GM23338 (cell line): ENCODE data around the gene NKX3-2. TPM values are rescaled to one million over a fixed set of nuclear protein-coding genes. Genes with fewer than 3 reads are reported as not detected.

Experiments used
- ATAC-seq: fragments of 200-7000 bp; cut with Tn5 transposase; 3 replicates; pipeline ENCODE4 v1.9.1; 2020
- DNase-seq: peaks from one replicate; pipeline ENCODE4 v3.0.0-alpha.2; 2015; ENCODE audit warnings: low spot score
- H2AFZ ChIP-seq: fragments of 200-600 bp; sonication (generic); 2 replicates; pipeline ENCODE4 v1.8.0; 2016; ENCODE audit warnings: antibody characterized with exemption, mild to moderate bottlenecking, moderate library complexity
- H3F3A ChIP-seq: fragments of 200-600 bp; sonication (generic); replicated peaks from 2 replicates; pipeline ENCODE4 v1.8.0; 2017; ENCODE audit warnings: antibody characterized with exemption, mixed run types, low read depth
- H3K27ac ChIP-seq: fragments of 200-600 bp; sonication (generic); 2 replicates; pipeline ENCODE4 v1.6.1; 2016; ENCODE audit warnings: low read depth
- H3K27me3 ChIP-seq: fragments of 200-600 bp; sonication (generic); 2 replicates; pipeline ENCODE4 v1.8.0; 2016; ENCODE audit warnings: mild to moderate bottlenecking, mixed run types, moderate library complexity; ENCODE audit not compliant: insufficient read depth
- H3K36me3 ChIP-seq: fragments of 200-600 bp; sonication (generic); 2 replicates; pipeline ENCODE4 v1.8.0; 2016; ENCODE audit warnings: mild to moderate bottlenecking; ENCODE audit not compliant: insufficient read depth
- H3K4me1 ChIP-seq: fragments of 200-600 bp; sonication (generic); 2 replicates; pipeline ENCODE4 v1.8.0; 2016; ENCODE audit warnings: mild to moderate bottlenecking, moderate library complexity; ENCODE audit not compliant: insufficient read depth
- H3K4me2 ChIP-seq: fragments of 200-600 bp; sonication (generic); 2 replicates; pipeline ENCODE4 v1.7.1; 2017; ENCODE audit warnings: mixed run types
- H3K4me3 ChIP-seq: fragments of 200-600 bp; sonication (generic); 2 replicates; pipeline ENCODE4 v1.6.1; 2016; ENCODE audit warnings: mixed run types
- H3K79me2 ChIP-seq: fragments of 200-600 bp; sonication (generic); replicated peaks from 2 replicates; pipeline ENCODE4 v1.8.0; 2017; ENCODE audit warnings: mild to moderate bottlenecking; ENCODE audit not compliant: insufficient read depth
- H3K9me2 ChIP-seq: fragments of 200-600 bp; sonication (generic); 2 replicates; pipeline ENCODE4 v1.8.0; 2017; ENCODE audit not compliant: insufficient read depth
- H4K20me1 ChIP-seq: fragments of 200-600 bp; sonication (generic); replicated peaks from 2 replicates; pipeline ENCODE4 v1.8.0; 2017; ENCODE audit warnings: mild to moderate bottlenecking; ENCODE audit not compliant: insufficient read depth
- H3K27ac Mint-ChIP-seq: 2 replicates; pipeline ENCODE4 v1.8.0; 2020; ENCODE audit warnings: inconsistent platforms, mild to moderate bottlenecking, moderate library complexity, mixed read lengths
- H3K27me3 Mint-ChIP-seq: 3 replicates; pipeline ENCODE4 v1.8.0; 2022; ENCODE audit warnings: low read depth, mild to moderate bottlenecking, moderate library complexity, mixed read lengths, inconsistent platforms; ENCODE audit not compliant: insufficient read depth, poor library complexity
- H3K36me3 Mint-ChIP-seq: 3 replicates; pipeline ENCODE4 v1.8.0; 2021; ENCODE audit warnings: low read depth, mild to moderate bottlenecking, inconsistent platforms, moderate library complexity, mixed read lengths
- H3K4me1 Mint-ChIP-seq: 3 replicates; pipeline ENCODE4 v1.8.0; 2020; ENCODE audit warnings: mild to moderate bottlenecking, inconsistent platforms, mixed read lengths
- H3K4me3 Mint-ChIP-seq: 3 replicates; pipeline ENCODE4 v1.8.0; 2021; ENCODE audit warnings: moderate library complexity, mild to moderate bottlenecking, inconsistent platforms, mixed read lengths
- H3K9me3 Mint-ChIP-seq: 3 replicates; pipeline ENCODE4 v1.8.0; 2020; ENCODE audit warnings: moderate library complexity, mild to moderate bottlenecking, inconsistent platforms, mixed read lengths
- CREB1 ChIP-seq: fragments of 250-450 bp; sonication (Bioruptor Pico); IDR thresholded peaks from 2 replicates; pipeline ENCODE4 v1.5.0; 2020; ENCODE audit warnings: low read depth, mild to moderate bottlenecking, moderate library complexity
- EZH2 ChIP-seq: fragments of 200-600 bp; sonication (generic); IDR thresholded peaks from one replicate; pipeline ENCODE4 v1.8.0; 2017; ENCODE audit warnings: antibody characterized with exemption, mild to moderate bottlenecking, low read depth; ENCODE audit not compliant: unreplicated experiment
- EZH2phosphoT487 ChIP-seq: fragments of 200-600 bp; sonication (generic); IDR thresholded peaks from one replicate; pipeline ENCODE4 v1.8.1; 2018; ENCODE audit warnings: antibody characterized with exemption; ENCODE audit not compliant: unreplicated experiment
- JUNB ChIP-seq: IDR thresholded peaks from one replicate; pipeline ENCODE4 v1.6.1; 2016; ENCODE audit warnings: antibody characterized with exemption; ENCODE audit not compliant: unreplicated experiment
- NANOG ChIP-seq: IDR thresholded peaks from 2 replicates; pipeline ENCODE4 v1.6.1; 2016; ENCODE audit warnings: antibody characterized with exemption, borderline replicate concordance
- POLR2AphosphoS5 ChIP-seq: IDR thresholded peaks from 2 replicates; pipeline ENCODE4 v1.6.1; 2016; ENCODE audit warnings: antibody characterized with exemption, low read depth
- STAT1 ChIP-seq: IDR thresholded peaks from one replicate; pipeline ENCODE4 v1.6.1; 2016; ENCODE audit warnings: antibody characterized with exemption; ENCODE audit not compliant: unreplicated experiment
- ZNF114 ChIP-seq: fragments of 250-450 bp; sonication (Bioruptor Pico); IDR thresholded peaks from 2 replicates; pipeline ENCODE4 v1.5.0; 2020; ENCODE audit warnings: mild to moderate bottlenecking, moderate library complexity
- ZNF331 ChIP-seq: fragments of 250-450 bp; sonication (Bioruptor Pico); IDR thresholded peaks from 2 replicates; pipeline ENCODE4 v1.5.0; 2020; ENCODE audit warnings: low read depth, mild to moderate bottlenecking, moderate library complexity
- polyA plus RNA-seq: library from polyadenylated mRNA; unstranded; fragments of >200 nt; fragmentation: Nextera tagmentation; extraction: Ambion mirVana; gene quantifications from 2 replicates; pipeline ENCODE4 v1.2.1, GENCODE V29; 2016
- total RNA-seq: library from RNA; depleted of rRNA; stranded (reverse); fragments of >200 nt; shearing (Covaris generic); gene quantifications from 2 replicates; pipeline ENCODE4 v1.2.3, GENCODE V29; 2014
- TF ChIP-seq, protein P1 (sequence below): fragments of 250-450 bp; sonication (Bioruptor Pico); IDR thresholded peaks from 2 replicates; pipeline ENCODE4 v1.5.0; 2020; ENCODE audit warnings: mild to moderate bottlenecking, moderate library complexity
- TF ChIP-seq, protein P2 (sequence below): IDR thresholded peaks from 2 replicates; pipeline ENCODE4 v1.6.1; 2016; ENCODE audit warnings: antibody characterized with exemption
- TF ChIP-seq, protein P3 (sequence below), 2 experiments: fragments of 200-600 bp in 1 of 2; sonication (generic) in 1 of 2; conservative IDR thresholded peaks; 2 replicates each; pipeline versions ENCODE4 v1.5.1 to v1.6.1; 2016 to 2017; ENCODE audit warnings: antibody characterized with exemption in 2 of 2, low read depth in 2 of 2, mild to moderate bottlenecking in 2 of 2, moderate library complexity in 1 of 2
- TF ChIP-seq, protein P4 (sequence below): IDR thresholded peaks from one replicate; pipeline ENCODE4 v1.6.1; 2018; ENCODE audit warnings: antibody characterized with exemption; ENCODE audit not compliant: unreplicated experiment

The NKX3-2 gene
- total and polyA plus RNA-seq, 2 experiments from 2014 or later: 0.14 TPM; not detected in 1

DNA sequence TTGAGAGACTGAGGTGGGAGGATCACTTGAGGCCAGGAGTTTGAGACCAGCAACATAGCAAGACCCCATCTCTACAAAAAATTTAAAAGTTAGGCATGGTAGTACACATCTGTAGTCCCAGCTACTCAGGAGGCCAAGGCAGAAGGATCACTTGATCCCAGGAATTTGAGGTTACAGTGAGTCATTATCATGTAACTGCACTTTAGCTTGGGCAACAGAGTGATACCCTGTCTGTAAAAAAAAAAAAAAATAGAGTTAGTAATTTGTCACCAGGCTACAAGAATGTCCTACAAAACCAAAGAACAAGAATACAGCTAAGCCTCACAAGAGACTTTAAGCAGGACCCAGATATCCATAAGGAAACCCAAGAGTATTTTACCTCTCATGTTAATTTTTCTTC, 33.2 kb downstream of the NKX3-2 start:
- H3K36me3 ChIP-seq: no peaks in the 10 kb centered on the region
- H4K20me1 ChIP-seq: no peaks in the 10 kb centered on the region
- Mint-ChIP-seq H3K27me3 (no peaks in the 10 kb centered on the region), H3K36me3 (peaks cover 10% of the 10 kb centered on the region), H3K4me1 (peaks cover 52% of the 10 kb centered on the region), H3K9me3 (peaks cover 11% of the 10 kb centered on the region), H3K4me3 (no peak overlapping the region), H3K27ac (no peak overlapping the region)
- no peak for TF ChIP-seq CREB1
- TF ChIP-seq EZH2phosphoT487: no peak
- no peak for TF ChIP-seq NANOG
- TF ChIP-seq, protein P1, sequence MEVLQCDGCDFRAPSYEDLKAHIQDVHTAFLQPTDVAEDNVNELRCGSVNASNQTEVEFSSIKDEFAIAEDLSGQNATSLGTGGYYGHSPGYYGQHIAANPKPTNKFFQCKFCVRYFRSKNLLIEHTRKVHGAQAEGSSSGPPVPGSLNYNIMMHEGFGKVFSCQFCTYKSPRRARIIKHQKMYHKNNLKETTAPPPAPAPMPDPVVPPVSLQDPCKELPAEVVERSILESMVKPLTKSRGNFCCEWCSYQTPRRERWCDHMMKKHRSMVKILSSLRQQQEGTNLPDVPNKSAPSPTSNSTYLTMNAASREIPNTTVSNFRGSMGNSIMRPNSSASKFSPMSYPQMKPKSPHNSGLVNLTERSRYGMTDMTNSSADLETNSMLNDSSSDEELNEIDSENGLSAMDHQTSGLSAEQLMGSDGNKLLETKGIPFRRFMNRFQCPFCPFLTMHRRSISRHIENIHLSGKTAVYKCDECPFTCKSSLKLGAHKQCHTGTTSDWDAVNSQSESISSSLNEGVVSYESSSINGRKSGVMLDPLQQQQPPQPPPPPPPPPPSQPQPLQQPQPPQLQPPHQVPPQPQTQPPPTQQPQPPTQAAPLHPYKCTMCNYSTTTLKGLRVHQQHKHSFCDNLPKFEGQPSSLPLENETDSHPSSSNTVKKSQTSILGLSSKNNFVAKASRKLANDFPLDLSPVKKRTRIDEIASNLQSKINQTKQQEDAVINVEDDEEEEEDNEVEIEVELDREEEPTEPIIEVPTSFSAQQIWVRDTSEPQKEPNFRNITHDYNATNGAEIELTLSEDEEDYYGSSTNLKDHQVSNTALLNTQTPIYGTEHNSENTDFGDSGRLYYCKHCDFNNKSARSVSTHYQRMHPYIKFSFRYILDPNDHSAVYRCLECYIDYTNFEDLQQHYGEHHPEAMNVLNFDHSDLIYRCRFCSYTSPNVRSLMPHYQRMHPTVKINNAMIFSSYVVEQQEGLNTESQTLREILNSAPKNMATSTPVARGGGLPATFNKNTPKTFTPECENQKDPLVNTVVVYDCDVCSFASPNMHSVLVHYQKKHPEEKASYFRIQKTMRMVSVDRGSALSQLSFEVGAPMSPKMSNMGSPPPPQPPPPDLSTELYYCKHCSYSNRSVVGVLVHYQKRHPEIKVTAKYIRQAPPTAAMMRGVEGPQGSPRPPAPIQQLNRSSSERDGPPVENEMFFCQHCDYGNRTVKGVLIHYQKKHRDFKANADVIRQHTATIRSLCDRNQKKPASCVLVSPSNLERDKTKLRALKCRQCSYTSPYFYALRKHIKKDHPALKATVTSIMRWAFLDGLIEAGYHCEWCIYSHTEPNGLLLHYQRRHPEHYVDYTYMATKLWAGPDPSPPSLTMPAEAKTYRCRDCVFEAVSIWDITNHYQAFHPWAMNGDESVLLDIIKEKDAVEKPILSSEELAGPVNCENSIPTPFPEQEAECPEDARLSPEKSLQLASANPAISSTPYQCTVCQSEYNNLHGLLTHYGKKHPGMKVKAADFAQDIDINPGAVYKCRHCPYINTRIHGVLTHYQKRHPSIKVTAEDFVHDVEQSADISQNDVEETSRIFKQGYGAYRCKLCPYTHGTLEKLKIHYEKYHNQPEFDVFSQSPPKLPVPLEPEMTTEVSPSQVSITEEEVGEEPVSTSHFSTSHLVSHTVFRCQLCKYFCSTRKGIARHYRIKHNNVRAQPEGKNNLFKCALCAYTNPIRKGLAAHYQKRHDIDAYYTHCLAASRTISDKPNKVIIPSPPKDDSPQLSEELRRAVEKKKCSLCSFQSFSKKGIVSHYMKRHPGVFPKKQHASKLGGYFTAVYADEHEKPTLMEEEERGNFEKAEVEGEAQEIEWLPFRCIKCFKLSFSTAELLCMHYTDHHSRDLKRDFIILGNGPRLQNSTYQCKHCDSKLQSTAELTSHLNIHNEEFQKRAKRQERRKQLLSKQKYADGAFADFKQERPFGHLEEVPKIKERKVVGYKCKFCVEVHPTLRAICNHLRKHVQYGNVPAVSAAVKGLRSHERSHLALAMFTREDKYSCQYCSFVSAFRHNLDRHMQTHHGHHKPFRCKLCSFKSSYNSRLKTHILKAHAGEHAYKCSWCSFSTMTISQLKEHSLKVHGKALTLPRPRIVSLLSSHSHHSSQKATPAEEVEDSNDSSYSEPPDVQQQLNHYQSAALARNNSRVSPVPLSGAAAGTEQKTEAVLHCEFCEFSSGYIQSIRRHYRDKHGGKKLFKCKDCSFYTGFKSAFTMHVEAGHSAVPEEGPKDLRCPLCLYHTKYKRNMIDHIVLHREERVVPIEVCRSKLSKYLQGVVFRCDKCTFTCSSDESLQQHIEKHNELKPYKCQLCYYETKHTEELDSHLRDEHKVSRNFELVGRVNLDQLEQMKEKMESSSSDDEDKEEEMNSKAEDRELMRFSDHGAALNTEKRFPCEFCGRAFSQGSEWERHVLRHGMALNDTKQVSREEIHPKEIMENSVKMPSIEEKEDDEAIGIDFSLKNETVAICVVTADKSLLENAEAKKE: no peak
- TF ChIP-seq ZNF114: no peak
- TF ChIP-seq ZNF331 (CRISPR knock-in tag): no peak
- TF ChIP-seq, protein P2, sequence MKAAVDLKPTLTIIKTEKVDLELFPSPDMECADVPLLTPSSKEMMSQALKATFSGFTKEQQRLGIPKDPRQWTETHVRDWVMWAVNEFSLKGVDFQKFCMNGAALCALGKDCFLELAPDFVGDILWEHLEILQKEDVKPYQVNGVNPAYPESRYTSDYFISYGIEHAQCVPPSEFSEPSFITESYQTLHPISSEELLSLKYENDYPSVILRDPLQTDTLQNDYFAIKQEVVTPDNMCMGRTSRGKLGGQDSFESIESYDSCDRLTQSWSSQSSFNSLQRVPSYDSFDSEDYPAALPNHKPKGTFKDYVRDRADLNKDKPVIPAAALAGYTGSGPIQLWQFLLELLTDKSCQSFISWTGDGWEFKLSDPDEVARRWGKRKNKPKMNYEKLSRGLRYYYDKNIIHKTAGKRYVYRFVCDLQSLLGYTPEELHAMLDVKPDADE: no peak
- TF ChIP-seq, protein P3, sequence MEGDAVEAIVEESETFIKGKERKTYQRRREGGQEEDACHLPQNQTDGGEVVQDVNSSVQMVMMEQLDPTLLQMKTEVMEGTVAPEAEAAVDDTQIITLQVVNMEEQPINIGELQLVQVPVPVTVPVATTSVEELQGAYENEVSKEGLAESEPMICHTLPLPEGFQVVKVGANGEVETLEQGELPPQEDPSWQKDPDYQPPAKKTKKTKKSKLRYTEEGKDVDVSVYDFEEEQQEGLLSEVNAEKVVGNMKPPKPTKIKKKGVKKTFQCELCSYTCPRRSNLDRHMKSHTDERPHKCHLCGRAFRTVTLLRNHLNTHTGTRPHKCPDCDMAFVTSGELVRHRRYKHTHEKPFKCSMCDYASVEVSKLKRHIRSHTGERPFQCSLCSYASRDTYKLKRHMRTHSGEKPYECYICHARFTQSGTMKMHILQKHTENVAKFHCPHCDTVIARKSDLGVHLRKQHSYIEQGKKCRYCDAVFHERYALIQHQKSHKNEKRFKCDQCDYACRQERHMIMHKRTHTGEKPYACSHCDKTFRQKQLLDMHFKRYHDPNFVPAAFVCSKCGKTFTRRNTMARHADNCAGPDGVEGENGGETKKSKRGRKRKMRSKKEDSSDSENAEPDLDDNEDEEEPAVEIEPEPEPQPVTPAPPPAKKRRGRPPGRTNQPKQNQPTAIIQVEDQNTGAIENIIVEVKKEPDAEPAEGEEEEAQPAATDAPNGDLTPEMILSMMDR (conservative IDR thresholded peaks at IDR 0.05; ENCODE audit: low read depth in 2 of 2): no peak
- no peak for TF ChIP-seq EZH2
- TF ChIP-seq JUNB: no peak
- no peak for TF ChIP-seq STAT1
- TF ChIP-seq, protein P4, sequence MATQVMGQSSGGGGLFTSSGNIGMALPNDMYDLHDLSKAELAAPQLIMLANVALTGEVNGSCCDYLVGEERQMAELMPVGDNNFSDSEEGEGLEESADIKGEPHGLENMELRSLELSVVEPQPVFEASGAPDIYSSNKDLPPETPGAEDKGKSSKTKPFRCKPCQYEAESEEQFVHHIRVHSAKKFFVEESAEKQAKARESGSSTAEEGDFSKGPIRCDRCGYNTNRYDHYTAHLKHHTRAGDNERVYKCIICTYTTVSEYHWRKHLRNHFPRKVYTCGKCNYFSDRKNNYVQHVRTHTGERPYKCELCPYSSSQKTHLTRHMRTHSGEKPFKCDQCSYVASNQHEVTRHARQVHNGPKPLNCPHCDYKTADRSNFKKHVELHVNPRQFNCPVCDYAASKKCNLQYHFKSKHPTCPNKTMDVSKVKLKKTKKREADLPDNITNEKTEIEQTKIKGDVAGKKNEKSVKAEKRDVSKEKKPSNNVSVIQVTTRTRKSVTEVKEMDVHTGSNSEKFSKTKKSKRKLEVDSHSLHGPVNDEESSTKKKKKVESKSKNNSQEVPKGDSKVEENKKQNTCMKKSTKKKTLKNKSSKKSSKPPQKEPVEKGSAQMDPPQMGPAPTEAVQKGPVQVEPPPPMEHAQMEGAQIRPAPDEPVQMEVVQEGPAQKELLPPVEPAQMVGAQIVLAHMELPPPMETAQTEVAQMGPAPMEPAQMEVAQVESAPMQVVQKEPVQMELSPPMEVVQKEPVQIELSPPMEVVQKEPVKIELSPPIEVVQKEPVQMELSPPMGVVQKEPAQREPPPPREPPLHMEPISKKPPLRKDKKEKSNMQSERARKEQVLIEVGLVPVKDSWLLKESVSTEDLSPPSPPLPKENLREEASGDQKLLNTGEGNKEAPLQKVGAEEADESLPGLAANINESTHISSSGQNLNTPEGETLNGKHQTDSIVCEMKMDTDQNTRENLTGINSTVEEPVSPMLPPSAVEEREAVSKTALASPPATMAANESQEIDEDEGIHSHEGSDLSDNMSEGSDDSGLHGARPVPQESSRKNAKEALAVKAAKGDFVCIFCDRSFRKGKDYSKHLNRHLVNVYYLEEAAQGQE: no peak
- no peak for TF ChIP-seq POLR2AphosphoS5
- no peaks in the 10 kb centered on the region for H3K9me2 ChIP-seq
- H3K79me2 ChIP-seq: no peaks in the 10 kb centered on the region
- no peak overlapping the region for H3K27ac ChIP-seq
- ATAC-seq: no peak
- no peak overlapping the region for H2AFZ ChIP-seq
- DNase-seq: no peak
- H3K27me3 ChIP-seq: no peaks in the 10 kb centered on the region
- 0 out of 2 replicates have a peak overlapping the region, but pooled peaks have one; percentile 33 for H3K4me2 ChIP-seq
- no peaks in the 10 kb centered on the region for H3F3A ChIP-seq
- peaks cover 46% of the 10 kb centered on the region for H3K4me1 ChIP-seq
- no peak overlapping the region for H3K4me3 ChIP-seq
